CD1c-positive myeloid dendritic cell (primary cell): ENCODE measurements around the gene CRYBB1.

Experiments
- DNase-seq: peaks from one replicate; pipeline ENCODE4 v3.0.0-alpha.2; 2016; ENCODE audit errors: extremely low spot score

CRYBB1 gene

GRCh38 chr22:26577081-26577480 lies 40.7 kb downstream of the CRYBB1 start:
- DNase-seq, result no peak

GRCh38 chr22:26576026-26576680 lies 41.7 kb downstream of the CRYBB1 start:
- DNase-seq, result peak; percentile 70

- DNase-seq, result no peak
These were observed 43.7 kb downstream of the CRYBB1 start for GRCh38 chr22:26574001-26574723.

GRCh38 chr22:26573026-26573662 lies 44.7 kb downstream of the CRYBB1 start:
- DNase-seq, result peak; percentile 88

- DNase-seq, result no peak
These were observed 46.8 kb downstream of the CRYBB1 start for GRCh38 chr22:26570864-26571525.

- DNase-seq, result peak; percentile 22
These were observed 47.7 kb downstream of the CRYBB1 start for GRCh38 chr22:26570115-26570514.

GRCh38 chr22:26568207-26568706 lies 49.6 kb downstream of the CRYBB1 start:
- DNase-seq, result no peak

GRCh38 chr22:26567610-26568009 lies 50.2 kb downstream of the CRYBB1 start:
- no peak for DNase-seq

GRCh38 chr22:26566994-26567393 lies 50.8 kb downstream of the CRYBB1 start:
- no peak for DNase-seq

GRCh38 chr22:26565889-26566288 lies 51.9 kb downstream of the CRYBB1 start:
- DNase-seq, result no peak

- DNase-seq, result no peak
These were observed 52.6 kb downstream of the CRYBB1 start for GRCh38 chr22:26565181-26565580.

- DNase-seq, result no peak
These were observed 53.2 kb downstream of the CRYBB1 start for GRCh38 chr22:26564672-26565071.

GRCh38 chr22:26564181-26564580 lies 53.6 kb downstream of the CRYBB1 start:
- no peak for DNase-seq

GRCh38 chr22:26563022-26563421 lies 54.8 kb downstream of the CRYBB1 start:
- DNase-seq, result no peak

- DNase-seq, result no peak
These were observed 55.9 kb downstream of the CRYBB1 start for GRCh38 chr22:26561756-26562417.

- DNase-seq, result no peak
These were observed 57.8 kb downstream of the CRYBB1 start for GRCh38 chr22:26559961-26560575.

GRCh38 chr22:26558248-26558895 lies 59.5 kb downstream of the CRYBB1 start:
- no peak for DNase-seq

- DNase-seq, result no peak
These were observed 60.9 kb downstream of the CRYBB1 start for GRCh38 chr22:26556904-26557303.

GRCh38 chr22:26555478-26555877 lies 62.3 kb downstream of the CRYBB1 start:
- no peak for DNase-seq

GRCh38 chr22:26554956-26555355 lies 62.9 kb downstream of the CRYBB1 start:
- no peak for DNase-seq
